HG03103 (cell line): ENCODE results near the gene BCAS3.
"Not testable (repeated sequence)": the region's sequence is repeated elsewhere in the genome, so short reads cannot be mapped to it uniquely, and the experiment has no call there.

Experiments used
- ATAC-seq: cut with Tn5 transposase; IDR thresholded peaks from one replicate; pipeline ENCODE4 v1.9.1; 2021; ENCODE audit warnings: low read depth; ENCODE audit not compliant: unreplicated experiment

BCAS3 gene

DNA sequence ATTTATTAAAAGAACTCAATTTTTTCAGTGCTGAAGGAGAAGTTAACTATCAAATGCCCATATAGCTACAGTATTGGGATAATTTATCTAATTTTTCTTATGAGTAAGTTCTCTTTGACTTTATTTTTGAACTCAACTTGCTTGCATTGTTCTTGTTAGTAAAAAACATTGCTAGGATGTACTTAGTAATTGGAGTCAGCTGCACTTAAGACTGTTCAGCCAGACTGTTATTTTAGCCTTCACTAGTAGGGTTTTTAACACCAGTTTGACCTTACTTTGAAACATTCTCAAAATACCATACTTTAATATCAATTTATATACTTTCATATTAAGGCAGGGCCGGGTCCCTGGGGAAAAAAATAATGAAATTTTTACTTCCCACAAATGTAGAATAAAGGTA lies 465.4 kb downstream of the BCAS3 start:
- no peak for ATAC-seq

DNA sequence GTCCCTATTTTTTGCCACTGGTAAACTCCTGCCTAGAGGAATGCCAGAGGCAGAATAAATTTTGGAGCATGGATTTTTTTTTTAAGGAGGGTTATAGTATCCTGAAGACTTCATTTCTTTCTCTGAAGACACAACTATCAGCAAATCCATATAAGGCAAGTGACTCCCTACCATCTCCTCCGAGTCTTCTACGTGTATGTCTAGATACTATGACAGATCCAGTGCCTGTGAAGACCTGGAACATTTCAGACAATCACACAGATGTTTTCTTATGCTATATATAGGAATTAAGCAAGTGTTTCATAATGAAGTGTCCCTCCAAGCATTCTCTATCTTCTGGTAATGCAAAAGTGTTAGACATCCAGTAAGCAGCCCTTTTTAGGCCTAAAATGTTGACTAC lies 466.5 kb downstream of the BCAS3 start:
- no peak for ATAC-seq

DNA sequence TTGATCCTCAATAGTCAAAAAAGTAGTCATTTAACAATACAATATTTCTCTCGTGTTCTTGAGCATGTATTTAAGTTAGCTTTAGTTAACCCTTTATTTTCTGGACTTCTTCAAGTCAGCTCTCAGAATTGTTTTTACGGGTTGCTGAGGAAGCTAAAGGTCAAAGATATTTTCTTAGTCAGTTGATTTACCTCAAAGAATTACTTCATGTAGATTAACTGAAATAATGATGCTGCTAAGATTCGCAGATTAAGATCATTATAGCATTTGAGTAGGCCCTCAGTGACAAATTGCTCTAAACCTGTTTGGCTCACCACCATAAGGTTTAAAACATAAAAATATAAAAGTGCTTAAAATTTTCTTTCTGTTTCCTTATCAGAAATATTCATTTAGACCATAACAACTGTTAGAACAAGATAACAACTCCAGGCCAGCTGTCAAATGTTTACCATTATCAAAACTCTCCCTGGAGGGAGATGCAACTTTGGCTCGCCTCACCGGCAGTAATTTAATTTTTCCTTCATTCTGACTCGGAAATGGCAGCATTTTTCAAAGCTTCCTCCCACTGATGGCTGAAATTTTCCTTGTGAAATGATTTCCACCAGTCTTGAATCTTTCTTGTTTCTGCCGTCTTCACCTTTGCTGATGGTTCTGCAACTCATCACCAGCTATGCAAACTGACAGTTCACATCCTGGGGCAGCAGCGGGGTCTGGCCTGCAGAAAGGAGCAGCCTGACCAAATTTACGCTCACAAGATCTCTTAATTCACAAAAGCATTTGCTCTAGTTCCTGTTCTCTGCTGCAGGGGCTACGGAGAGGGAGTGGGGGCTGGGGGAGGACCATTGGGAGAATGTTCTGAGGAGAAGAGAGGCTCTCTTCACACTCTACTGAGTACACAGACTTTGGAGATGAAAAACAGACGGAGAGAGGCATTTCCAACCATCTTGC lies 467.2 kb downstream of the BCAS3 start:
- ATAC-seq = no peak

DNA sequence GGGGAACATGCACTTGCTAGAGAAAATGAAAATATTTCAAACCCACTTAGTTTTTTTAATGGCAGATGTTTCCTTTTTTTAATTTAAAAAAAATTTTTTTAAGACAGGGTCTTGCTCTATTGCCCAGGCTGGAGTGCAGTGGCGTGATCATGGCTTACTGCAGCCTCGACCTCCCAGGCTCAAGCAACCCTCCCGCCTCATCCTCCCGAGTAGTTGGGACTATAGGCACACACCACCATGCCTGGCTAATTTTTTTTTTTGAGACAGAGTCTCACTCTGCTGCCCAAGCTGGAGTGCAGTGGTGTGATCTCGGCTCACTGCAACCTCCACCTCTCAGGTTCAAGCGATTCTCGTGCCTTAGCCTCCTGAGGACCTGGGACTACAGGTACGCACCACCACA lies 469.2 kb downstream of the BCAS3 start:
- ATAC-seq = not testable (repeated sequence)

DNA sequence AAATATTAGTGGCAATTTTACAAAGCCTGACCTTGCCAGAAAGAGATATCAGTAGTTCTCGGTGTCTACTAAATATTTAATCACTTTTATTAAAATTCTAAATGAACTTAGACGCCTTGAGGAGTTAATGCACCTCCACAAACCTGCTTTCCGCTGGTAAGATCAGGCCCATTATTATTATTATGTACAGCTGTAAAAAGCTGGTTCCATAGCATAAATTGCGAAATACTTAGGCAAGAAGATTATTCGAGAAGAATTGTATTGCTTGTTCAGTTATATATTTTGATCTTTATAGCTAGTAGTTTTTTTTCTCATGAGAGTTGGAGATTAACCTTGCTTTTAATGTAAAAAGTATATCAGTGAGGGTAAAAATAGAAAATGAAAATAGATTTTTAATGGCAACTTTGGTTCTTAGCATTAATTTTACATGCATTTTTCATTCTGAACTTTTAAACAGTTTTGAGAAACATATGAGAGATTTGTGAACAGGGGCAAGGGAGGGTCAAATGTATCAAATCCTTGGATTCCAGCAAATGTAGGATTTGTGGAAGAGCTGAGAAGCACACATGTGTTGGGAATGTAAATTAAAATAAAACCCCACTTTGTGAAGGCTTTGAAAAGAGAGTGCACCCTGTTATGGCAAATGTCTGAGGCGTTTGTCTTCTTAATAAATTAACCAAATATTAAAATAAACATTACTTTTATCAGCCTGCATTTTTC lies 471.6 kb downstream of the BCAS3 start:
- no peak for ATAC-seq

DNA sequence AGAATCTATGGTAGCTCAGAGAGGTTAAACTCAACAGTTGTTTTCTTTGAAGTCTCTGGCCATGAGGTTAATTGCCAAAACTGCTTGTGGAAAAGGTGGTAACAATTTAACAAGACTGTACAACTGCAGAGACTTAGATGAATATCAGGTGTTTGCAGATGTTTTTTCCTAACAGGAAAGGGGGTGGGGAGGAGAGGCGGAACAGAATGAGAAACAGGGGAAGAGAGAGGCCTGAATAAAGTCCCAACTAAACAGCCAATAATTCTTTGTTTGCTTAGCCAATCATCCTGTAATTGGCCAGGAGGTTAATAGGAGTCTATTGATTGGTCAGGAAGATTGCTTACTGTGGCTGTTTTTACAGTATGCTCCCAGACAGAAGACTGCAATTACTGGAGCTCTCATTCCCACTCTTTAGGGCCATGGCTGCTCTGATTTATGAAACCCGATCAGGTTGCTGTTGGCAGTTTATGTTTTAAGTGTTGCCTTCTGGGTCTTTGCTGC lies 472.3 kb downstream of the BCAS3 start:
- ATAC-seq = no peak

DNA sequence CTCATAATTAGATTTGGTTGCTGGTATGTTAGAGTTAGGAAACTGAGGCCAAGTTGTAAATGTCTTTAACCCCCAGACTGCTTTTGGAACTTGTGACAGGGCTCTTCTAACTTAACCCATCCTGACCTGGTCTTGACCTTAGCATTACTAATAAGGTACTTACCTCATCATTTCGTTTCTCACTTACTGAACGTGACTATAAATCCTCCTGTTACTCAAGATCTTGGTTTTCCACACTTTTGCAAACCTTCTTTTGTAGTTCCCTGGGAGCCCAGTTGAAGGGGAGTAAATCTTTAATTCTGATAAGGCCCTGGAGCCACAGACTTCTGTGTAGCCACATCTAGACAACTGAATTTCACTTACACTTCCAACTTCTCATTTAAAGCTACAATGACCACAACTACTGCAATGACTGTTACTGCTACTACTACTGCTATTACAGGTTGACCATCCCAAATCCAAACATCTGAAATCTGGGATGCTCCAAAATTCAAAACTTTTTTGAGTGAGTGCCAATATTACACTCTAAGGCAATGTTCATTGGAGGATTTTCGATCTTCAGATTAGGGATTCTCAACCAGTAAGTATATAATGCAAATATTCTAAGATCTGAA lies 473.1 kb downstream of the BCAS3 start:
- no peak for ATAC-seq

DNA sequence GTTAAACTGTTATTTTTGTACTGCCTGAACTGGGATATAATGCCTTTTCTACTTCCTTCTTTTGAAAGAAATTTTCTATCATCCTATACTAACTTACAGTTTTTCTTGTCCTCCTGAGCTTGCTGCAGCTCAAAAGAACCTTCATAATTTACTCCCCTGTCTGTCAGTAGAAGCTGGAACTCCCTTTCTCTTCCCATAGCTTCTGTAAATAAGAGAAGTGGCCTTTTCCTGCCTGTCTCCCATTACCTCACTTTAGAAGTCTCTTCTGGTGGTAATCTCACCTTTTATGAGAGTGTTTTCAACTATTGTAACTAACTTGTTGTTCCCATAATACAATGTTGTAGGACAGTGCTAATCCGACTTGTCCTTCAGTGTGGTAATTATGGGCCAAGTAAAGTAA lies 475.2 kb downstream of the BCAS3 start:
- ATAC-seq = no peak

DNA sequence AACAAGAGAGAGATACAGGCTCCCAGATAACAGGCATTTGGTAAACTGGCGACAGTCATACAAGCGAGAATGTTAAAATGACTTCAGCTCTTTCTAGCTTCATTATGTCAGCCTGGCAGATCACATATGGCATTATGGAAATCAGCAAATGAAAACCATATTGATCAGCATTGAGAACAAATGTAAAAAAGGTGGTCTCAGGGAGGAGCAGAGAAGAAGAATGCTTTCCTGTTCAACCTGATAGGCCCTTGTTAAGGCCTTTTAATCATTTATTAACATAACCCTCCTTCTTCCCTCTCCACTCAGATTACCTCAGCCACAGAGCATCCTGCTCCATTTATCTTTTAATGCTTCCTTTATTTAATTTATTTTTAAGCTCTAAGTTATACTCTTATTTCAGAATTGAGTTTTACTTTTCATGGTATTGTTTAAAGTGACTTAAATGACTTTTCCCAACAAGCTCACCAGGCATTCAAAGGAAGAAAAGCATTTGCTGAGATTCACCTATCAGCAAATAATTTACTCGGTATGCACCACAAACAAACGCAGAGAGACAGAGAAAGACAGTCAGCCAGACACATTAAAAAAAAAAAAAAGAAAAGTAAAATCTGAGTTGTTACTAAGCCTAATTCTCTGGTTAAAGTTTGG lies 478.1 kb downstream of the BCAS3 start:
- ATAC-seq = no peak

DNA sequence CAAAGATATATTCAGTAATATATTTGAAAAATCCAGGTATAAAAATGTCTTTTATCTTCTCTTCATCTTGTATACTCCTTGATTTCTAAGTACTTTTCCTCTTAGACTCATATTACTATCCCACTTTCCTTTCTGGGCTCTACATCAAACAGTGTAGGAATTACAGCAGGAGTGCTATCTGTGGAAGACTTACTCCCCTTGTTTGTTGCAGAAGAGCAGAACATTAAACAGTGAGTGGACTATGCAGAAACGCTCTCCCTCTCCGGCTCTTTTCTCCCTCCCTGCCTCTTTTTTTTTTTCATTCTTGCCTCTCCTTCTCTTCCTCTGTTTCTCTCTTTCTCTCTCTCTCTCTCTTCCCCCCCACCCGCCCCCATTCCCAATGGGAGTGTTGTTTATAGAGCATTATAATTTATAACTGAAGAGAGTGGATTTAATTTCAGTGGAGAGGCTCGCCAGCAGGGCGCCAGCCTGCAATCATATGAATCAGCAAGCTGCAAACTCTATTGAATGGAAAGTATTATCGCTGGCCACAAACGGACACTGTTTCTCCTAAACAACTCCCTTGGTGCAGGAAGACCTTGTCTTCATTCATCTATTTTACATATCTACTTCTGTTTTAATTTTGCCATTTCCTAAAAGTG lies 479.7 kb downstream of the BCAS3 start:
- ATAC-seq = no peak

DNA sequence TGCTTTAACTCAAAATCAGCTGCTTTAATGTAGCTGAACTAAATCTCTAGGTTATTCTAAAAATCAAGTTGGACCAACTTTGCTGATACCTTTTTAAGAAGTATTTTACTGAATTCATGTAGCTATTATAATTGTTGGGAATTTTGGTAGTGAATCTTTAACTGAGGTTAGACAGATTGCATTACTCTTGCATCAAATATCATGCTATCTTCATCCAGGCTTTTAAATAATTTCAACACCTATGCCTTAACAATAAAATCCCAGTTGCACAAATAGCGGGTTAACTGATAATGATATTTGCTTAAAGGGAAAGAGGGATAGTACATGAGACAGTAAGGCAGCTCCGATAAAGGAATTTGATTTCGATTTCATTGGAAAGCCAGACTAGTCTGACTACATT lies 480.7 kb downstream of the BCAS3 start:
- no peak for ATAC-seq

DNA sequence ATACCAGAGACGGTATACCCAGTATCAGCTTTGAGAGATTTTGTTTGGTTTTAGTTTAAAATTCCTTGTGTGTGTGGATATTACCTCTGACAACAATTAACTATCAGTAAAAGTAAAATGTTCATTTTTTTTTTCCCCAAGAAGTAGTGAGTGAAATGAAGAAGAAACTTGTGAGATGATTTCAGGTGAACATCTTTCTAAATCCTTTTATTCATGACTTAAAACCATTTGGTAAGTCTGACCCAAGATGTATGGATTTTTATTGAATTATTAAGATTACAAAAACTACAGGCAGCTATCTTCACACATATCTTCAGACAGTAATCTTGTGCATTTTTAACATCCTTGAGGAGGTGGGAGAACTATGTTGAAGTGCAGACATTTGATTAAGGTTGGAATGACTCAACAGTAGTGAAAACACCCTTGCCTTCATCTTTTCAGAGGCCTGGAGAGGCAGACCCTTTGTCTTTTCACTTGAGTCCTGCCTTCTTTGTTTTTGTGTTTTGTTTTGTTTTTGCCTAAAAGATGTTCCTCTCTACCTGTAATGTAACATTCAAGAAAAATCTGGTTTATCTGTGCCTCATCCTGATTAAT lies 481.7 kb downstream of the BCAS3 start:
- no peak for ATAC-seq

DNA sequence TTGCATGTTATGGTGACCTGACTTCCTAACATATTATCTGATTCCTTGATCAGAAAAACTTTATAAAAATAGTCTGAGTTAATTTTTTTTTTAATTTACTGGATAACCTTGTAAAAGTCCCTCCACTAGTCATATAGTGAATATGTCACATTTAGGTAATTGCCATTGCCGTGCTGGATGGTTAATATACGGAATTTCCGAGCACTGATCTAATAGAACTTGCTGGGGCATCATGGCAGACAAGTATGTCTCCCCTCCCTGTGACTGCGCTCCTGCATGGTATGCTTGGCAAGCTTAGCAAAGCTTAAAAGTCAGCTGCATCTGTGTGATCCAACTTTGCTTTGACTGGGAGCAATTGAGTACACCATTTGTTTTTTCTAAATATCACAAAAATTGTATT lies 482.6 kb downstream of the BCAS3 start:
- no peak for ATAC-seq

DNA sequence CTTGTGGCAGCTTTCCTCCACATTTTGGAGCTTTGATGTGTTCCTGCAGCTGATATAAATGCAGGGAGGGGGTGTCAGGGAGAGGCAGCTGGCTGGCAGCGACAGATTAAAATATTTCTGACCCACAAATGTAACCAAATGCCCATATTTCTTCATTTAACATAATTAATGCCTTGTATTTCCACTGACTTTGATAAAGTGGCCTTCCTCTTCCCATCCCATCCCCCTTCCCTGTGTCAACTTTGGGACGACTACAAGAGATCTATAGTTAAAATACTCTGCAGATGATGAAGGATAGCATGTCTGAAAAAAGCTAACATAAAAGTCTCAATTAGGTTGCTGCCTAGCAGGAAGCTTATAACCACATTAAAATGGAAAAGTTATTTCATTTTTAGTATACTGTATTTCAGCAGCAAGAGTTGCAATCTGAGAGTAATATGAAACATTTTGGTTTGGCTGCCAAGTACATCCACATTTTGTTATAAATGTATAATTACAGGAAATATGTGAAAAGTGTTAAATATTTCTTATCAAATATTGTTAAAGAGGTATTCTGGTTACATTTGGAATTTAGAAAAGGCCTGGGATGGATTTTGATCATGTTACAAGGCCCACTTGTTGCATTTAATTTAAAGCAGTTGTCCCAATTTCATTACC lies 483.3 kb downstream of the BCAS3 start:
- ATAC-seq = no peak

DNA sequence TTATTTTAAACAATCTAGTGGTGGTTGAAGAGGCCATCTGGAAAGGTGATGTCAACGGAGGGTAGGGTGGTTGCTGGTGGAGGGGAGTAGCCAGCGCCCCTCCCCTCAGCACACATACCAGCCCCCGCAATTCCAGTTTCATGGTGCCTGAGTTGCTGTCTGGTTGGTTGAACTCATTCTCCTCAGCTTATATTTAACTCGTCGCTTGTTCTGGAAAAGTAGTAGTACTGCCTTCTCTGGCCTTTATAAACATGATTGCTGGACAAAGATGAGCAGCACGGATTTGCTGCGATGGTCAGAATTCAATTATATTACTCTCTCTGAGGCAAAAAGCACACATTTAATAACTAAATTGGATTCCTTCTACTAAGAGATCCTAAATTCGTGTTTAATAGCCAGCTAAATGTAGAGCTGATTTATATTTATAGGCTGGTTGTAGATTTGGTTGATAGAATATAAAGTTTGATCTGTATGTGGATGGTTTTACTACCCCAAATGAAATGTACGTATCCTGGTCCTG lies 484.0 kb downstream of the BCAS3 start:
- no peak for ATAC-seq

DNA sequence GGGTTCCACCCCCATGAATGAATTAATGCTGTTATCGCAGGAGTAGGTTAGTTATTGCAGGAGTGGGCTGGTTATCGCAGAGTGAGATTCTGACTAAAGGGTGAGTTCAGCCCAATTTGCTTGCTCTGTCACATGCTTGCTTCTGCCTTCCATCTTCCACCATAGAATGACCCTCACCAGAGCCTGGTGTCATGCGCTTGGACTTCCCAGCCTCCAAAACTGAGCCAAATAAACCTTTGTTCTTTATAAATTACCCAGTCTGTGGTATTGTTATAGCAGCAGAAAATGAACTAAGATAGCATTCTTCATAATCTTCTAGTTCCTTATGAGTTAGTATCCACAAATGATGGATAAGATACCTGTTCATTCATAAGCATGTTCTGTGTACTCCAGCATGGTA lies 486.9 kb downstream of the BCAS3 start:
- no peak for ATAC-seq

DNA sequence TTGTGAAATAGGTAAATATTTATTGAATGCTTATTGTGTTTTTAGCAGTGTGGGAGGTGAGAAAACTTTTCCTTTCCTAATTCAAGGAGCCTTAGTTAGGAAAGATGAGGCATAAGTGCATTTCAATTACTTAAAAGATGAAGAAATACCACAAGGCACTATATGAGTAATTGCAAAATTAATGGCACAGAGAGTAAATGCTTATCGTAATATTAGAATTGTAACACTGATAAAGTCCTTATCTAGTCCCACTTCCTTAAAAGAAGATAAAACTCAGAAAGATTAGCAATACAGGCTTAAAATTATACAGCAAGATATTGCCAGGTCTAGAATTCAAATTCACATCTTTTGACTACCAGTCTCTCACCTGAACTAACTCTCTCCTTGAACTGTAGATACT lies 489.4 kb downstream of the BCAS3 start:
- no peak for ATAC-seq

DNA sequence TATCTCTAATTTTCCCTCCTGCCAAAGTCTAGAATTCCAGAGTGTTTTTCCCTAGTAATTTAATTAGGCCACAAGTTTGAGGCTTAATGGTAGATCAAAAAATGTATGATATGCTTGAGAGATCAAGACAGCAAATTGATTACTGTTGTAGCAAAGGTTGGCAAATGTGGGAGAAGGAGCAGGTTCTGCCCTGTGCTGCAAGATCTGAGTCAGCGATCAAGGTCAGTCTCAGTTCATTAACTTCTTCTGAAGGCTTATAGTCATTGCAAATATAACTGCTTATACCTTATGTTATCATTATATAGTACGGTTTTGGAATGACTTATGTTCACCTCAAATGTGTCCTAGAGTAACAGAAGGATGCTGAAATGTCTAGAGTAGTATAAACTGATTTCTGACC lies 490.9 kb downstream of the BCAS3 start:
- ATAC-seq = no peak

DNA sequence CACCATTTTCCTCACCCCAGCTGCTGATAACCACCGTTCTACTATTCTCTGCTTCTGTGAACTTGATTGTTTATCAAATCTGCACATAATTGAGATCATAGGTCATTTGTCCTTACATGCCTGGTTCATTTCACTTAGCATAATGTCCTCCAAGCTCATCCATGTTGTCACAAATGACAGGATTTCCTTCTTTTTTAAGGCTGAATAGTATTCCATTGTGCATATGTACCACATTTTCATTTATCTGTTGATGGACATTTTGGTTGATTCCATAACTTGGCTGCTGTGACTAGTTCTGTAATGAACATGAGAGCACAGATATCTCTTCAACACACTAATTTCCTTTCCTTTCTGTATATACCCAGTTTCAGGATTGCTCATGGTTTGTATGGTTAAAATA lies 496.7 kb downstream of the BCAS3 start:
- ATAC-seq = no peak
